Measurements from ENCODE around the gene CSMD2. TPM values are rescaled to one million over a fixed set of nuclear protein-coding genes. Genes with fewer than 3 reads are reported as not detected.

CSMD2 gene
- total and polyA plus RNA-seq, 7 experiments from 2014 or later: 0.02 TPM; not detected in 6

- Histone ChIP-seq H3K36me3 (ENCODE audit: control insufficient read depth in 2 of 3, insufficient read depth in 3 of 3, low read length in 3 of 3) (no peaks in the 10 kb centered on the region), H3K27ac (ENCODE audit: low read depth, low read length) (no peak overlapping the region), H3K27me3 (ENCODE audit: control insufficient read depth in 2 of 2, insufficient read depth in 2 of 2, low read length in 2 of 2) (no peaks in the 10 kb centered on the region), H3K4me1 (ENCODE audit: control insufficient read depth in 2 of 2, insufficient read depth in 2 of 2, low read length in 2 of 2) (no peaks in the 10 kb centered on the region), H3K9me3 (ENCODE audit: control insufficient read depth in 2 of 3, low read length in 3 of 3) (no peaks in the 10 kb centered on the region), H3K4me3 (ENCODE audit: low read length) (no peak overlapping the region)
- ATAC-seq: no peak
- Mint-ChIP-seq H3K4me3 (no peak overlapping the region), H3K4me1 (no peaks in the 10 kb centered on the region), H3K36me3 (peaks cover 0 to 4% (median 0%) of the 10 kb centered on the region in 5 donors), H3K27ac (no peak overlapping the region), H3K27me3 (peaks cover 0 to 45% (median 29%) of the 10 kb centered on the region in 5 donors), H3K9me3 (peaks cover 0 to 11% (median 3%) of the 10 kb centered on the region in 11 donors)
- ChIA-PET CTCF (no interaction called here), POLR2A (no interaction called here)
- intact Hi-C loops (cut with micrococcal nuclease): no loop called here
- DNase-seq: no peak
Measured at GRCh38 chr1:33824971-33825370, 340.1 kb downstream of the CSMD2 start.

- H3K4me1 ChIP-seq (ENCODE audit: control insufficient read depth in 2 of 2, insufficient read depth in 2 of 2, low read length in 2 of 2): no peaks in the 10 kb centered on the region
- no peak overlapping the region for H3K4me3 ChIP-seq (ENCODE audit: low read length)
- Mint-ChIP-seq H3K4me3 (no peak overlapping the region), H3K27me3 (peaks cover 0 to 46% (median 31%) of the 10 kb centered on the region in 5 donors), H3K27ac (no peak overlapping the region), H3K36me3 (peaks cover 0 to 4% (median 0%) of the 10 kb centered on the region in 5 donors), H3K9me3 (peaks cover 0 to 10% (median 3%) of the 10 kb centered on the region in 11 donors), H3K4me1 (no peaks in the 10 kb centered on the region)
- H3K27me3 ChIP-seq (ENCODE audit: control insufficient read depth in 2 of 2, insufficient read depth in 2 of 2, low read length in 2 of 2): no peaks in the 10 kb centered on the region
- H3K36me3 ChIP-seq (ENCODE audit: control insufficient read depth in 2 of 3, insufficient read depth in 3 of 3, low read length in 3 of 3): no peaks in the 10 kb centered on the region
- no peak for DNase-seq
- intact Hi-C loops (cut with micrococcal nuclease): no loop called here
- ATAC-seq: no peak
- ChIA-PET POLR2A (no interaction called here), CTCF (no interaction called here)
- H3K27ac ChIP-seq (ENCODE audit: low read depth, low read length): no peak overlapping the region
- H3K9me3 ChIP-seq (ENCODE audit: control insufficient read depth in 2 of 3, low read length in 3 of 3): no peaks in the 10 kb centered on the region
Measured at GRCh38 chr1:33824321-33824720, 340.7 kb downstream of the CSMD2 start.

GRCh38 chr1:33823830-33824229 is 341.2 kb downstream of the CSMD2 start:
- DNase-seq (no peak), ATAC-seq (no peak)
- no peak overlapping the region for H3K4me3 ChIP-seq (ENCODE audit: low read length)
- H3K4me1 Mint-ChIP-seq: no peaks in the 10 kb centered on the region
- H3K36me3 Mint-ChIP-seq: peaks cover 0 to 2% (median 0%) of the 10 kb centered on the region in 5 donors
- H3K36me3 ChIP-seq (ENCODE audit: control insufficient read depth in 2 of 3, insufficient read depth in 3 of 3, low read length in 3 of 3): no peaks in the 10 kb centered on the region
- H3K9me3 ChIP-seq (ENCODE audit: control insufficient read depth in 2 of 3, low read length in 3 of 3): no peaks in the 10 kb centered on the region
- peaks cover 0 to 44% (median 26%) of the 10 kb centered on the region in 5 donors for H3K27me3 Mint-ChIP-seq
- no peaks in the 10 kb centered on the region for H3K27me3 ChIP-seq (ENCODE audit: control insufficient read depth in 2 of 2, insufficient read depth in 2 of 2, low read length in 2 of 2)
- H3K27ac ChIP-seq (ENCODE audit: low read depth, low read length): no peak overlapping the region
- intact Hi-C loops (cut with micrococcal nuclease): no loop called here
- no peaks in the 10 kb centered on the region for H3K4me1 ChIP-seq (ENCODE audit: control insufficient read depth in 2 of 2, insufficient read depth in 2 of 2, low read length in 2 of 2)
- no peak overlapping the region for H3K4me3 Mint-ChIP-seq
- CTCF ChIA-PET: no interaction called here
- POLR2A ChIA-PET: no interaction called here
- peaks cover 0 to 10% (median 2%) of the 10 kb centered on the region in 11 donors for H3K9me3 Mint-ChIP-seq
- H3K27ac Mint-ChIP-seq: no peak overlapping the region

GRCh38 chr1:33823401-33823800 is 341.6 kb downstream of the CSMD2 start:
- POLR2A ChIA-PET: no interaction called here
- no peak for ATAC-seq
- peaks cover 0 to 41% (median 23%) of the 10 kb centered on the region in 5 donors for H3K27me3 Mint-ChIP-seq
- Histone ChIP-seq H3K4me1 (ENCODE audit: control insufficient read depth in 2 of 2, insufficient read depth in 2 of 2, low read length in 2 of 2) (no peaks in the 10 kb centered on the region), H3K4me3 (ENCODE audit: low read length) (no peak overlapping the region), H3K9me3 (ENCODE audit: control insufficient read depth in 2 of 3, low read length in 3 of 3) (no peaks in the 10 kb centered on the region), H3K27me3 (ENCODE audit: control insufficient read depth in 2 of 2, insufficient read depth in 2 of 2, low read length in 2 of 2) (no peaks in the 10 kb centered on the region), H3K36me3 (ENCODE audit: control insufficient read depth in 2 of 3, insufficient read depth in 3 of 3, low read length in 3 of 3) (no peaks in the 10 kb centered on the region), H3K27ac (ENCODE audit: low read depth, low read length) (no peak overlapping the region)
- H3K27ac Mint-ChIP-seq: no peak overlapping the region
- intact Hi-C loops (cut with micrococcal nuclease): no loop called here
- DNase-seq: no peak
- CTCF ChIA-PET: no interaction called here
- H3K4me3 Mint-ChIP-seq: no peak overlapping the region
- no peaks in the 10 kb centered on the region for H3K4me1 Mint-ChIP-seq
- no peaks in the 10 kb centered on the region for H3K36me3 Mint-ChIP-seq
- peaks cover 0 to 10% (median 0%) of the 10 kb centered on the region in 11 donors for H3K9me3 Mint-ChIP-seq

- H3K27me3 ChIP-seq (ENCODE audit: control insufficient read depth in 2 of 2, insufficient read depth in 2 of 2, low read length in 2 of 2): no peaks in the 10 kb centered on the region
- no peaks in the 10 kb centered on the region for H3K9me3 ChIP-seq (ENCODE audit: control insufficient read depth in 2 of 3, low read length in 3 of 3)
- Mint-ChIP-seq H3K27me3 (peaks cover 0 to 37% (median 21%) of the 10 kb centered on the region in 5 donors), H3K4me1 (no peaks in the 10 kb centered on the region), H3K9me3 (peaks cover 0 to 7% (median 0%) of the 10 kb centered on the region in 11 donors), H3K36me3 (no peaks in the 10 kb centered on the region), H3K27ac (no peak overlapping the region), H3K4me3 (no peak overlapping the region)
- POLR2A ChIA-PET: no interaction called here
- intact Hi-C loops (cut with micrococcal nuclease): no loop called here
- CTCF ChIA-PET: no interaction called here
- no peak overlapping the region for H3K27ac ChIP-seq (ENCODE audit: low read depth, low read length)
- H3K36me3 ChIP-seq (ENCODE audit: control insufficient read depth in 2 of 3, insufficient read depth in 3 of 3, low read length in 3 of 3): no peaks in the 10 kb centered on the region
- no peaks in the 10 kb centered on the region for H3K4me1 ChIP-seq (ENCODE audit: control insufficient read depth in 2 of 2, insufficient read depth in 2 of 2, low read length in 2 of 2)
- ATAC-seq (no peak), DNase-seq (no peak)
- H3K4me3 ChIP-seq (ENCODE audit: low read length): no peak overlapping the region
Measured at GRCh38 chr1:33822396-33822795, 342.6 kb downstream of the CSMD2 start.

- DNase-seq (no peak), ATAC-seq (no peak)
- Histone ChIP-seq H3K27ac (ENCODE audit: low read depth, low read length) (no peak overlapping the region), H3K9me3 (ENCODE audit: control insufficient read depth in 2 of 3, low read length in 3 of 3) (no peaks in the 10 kb centered on the region), H3K36me3 (ENCODE audit: control insufficient read depth in 2 of 3, insufficient read depth in 3 of 3, low read length in 3 of 3) (no peaks in the 10 kb centered on the region), H3K27me3 (ENCODE audit: control insufficient read depth in 2 of 2, insufficient read depth in 2 of 2, low read length in 2 of 2) (no peaks in the 10 kb centered on the region), H3K4me3 (ENCODE audit: low read length) (no peak overlapping the region), H3K4me1 (ENCODE audit: control insufficient read depth in 2 of 2, insufficient read depth in 2 of 2, low read length in 2 of 2) (no peaks in the 10 kb centered on the region)
- no peaks in the 10 kb centered on the region for H3K36me3 Mint-ChIP-seq
- no peaks in the 10 kb centered on the region for H3K4me1 Mint-ChIP-seq
- H3K9me3 Mint-ChIP-seq: peaks cover 0 to 5% (median 0%) of the 10 kb centered on the region in 11 donors
- peaks cover 0 to 32% (median 13%) of the 10 kb centered on the region in 5 donors for H3K27me3 Mint-ChIP-seq
- intact Hi-C loops (cut with micrococcal nuclease): no loop called here
- POLR2A ChIA-PET: no interaction called here
- H3K27ac Mint-ChIP-seq: no peak overlapping the region
- H3K4me3 Mint-ChIP-seq: no peak overlapping the region
- CTCF ChIA-PET: no interaction called here
Measured at GRCh38 chr1:33821291-33821690, 343.7 kb downstream of the CSMD2 start.

- no peaks in the 10 kb centered on the region for H3K4me1 ChIP-seq (ENCODE audit: control insufficient read depth in 2 of 2, insufficient read depth in 2 of 2, low read length in 2 of 2)
- ChIA-PET CTCF (no interaction called here), POLR2A (no interaction called here)
- DNase-seq: no peak
- Mint-ChIP-seq H3K4me3 (no peak overlapping the region), H3K27ac (no peak overlapping the region), H3K36me3 (no peaks in the 10 kb centered on the region), H3K4me1 (no peaks in the 10 kb centered on the region), H3K9me3 (peaks cover 0 to 5% (median 0%) of the 10 kb centered on the region in 11 donors), H3K27me3 (peaks cover 0 to 33% (median 13%) of the 10 kb centered on the region in 5 donors)
- H3K36me3 ChIP-seq (ENCODE audit: control insufficient read depth in 2 of 3, insufficient read depth in 3 of 3, low read length in 3 of 3): no peaks in the 10 kb centered on the region
- H3K27ac ChIP-seq (ENCODE audit: low read depth, low read length): no peak overlapping the region
- no peak overlapping the region for H3K4me3 ChIP-seq (ENCODE audit: low read length)
- H3K9me3 ChIP-seq (ENCODE audit: control insufficient read depth in 2 of 3, low read length in 3 of 3): no peaks in the 10 kb centered on the region
- no peaks in the 10 kb centered on the region for H3K27me3 ChIP-seq (ENCODE audit: control insufficient read depth in 2 of 2, insufficient read depth in 2 of 2, low read length in 2 of 2)
- intact Hi-C loops (cut with micrococcal nuclease): no loop called here
- ATAC-seq: no peak
Measured at GRCh38 chr1:33820804-33821203, 344.2 kb downstream of the CSMD2 start.
